Subcutaneous abdominal adipose tissue (tissue), 5 donors: ENCODE results near the gene ANKRA2.

Source experiments
- H3K27ac ChIP-seq: one replicate; pipeline ENCODE4 v1.7.0; 2013; ENCODE audit warnings: low read depth, mild to moderate bottlenecking, inconsistent platforms, low read length, moderate library complexity
- H3K27me3 ChIP-seq, 5 donors: one replicate each; pipeline ENCODE4 v1.7.0; 2013; ENCODE audit warnings: low read length in 5 of 5, inconsistent platforms in 1 of 5; ENCODE audit not compliant: control insufficient read depth in 5 of 5, insufficient read depth in 4 of 5
- H3K36me3 ChIP-seq, 5 donors: one replicate each; pipeline ENCODE4 v1.7.0; 2013; ENCODE audit warnings: low read length in 5 of 5; ENCODE audit not compliant: control insufficient read depth in 5 of 5, insufficient read depth in 5 of 5
- H3K4me1 ChIP-seq, 5 donors: one replicate each; pipeline ENCODE4 v1.7.0; 2013; ENCODE audit warnings: low read length in 5 of 5, mild to moderate bottlenecking in 3 of 5, moderate library complexity in 1 of 5; ENCODE audit not compliant: control insufficient read depth in 5 of 5, insufficient read depth in 5 of 5
- H3K4me3 ChIP-seq, 5 donors: one replicate each; pipeline ENCODE4 v1.7.0; 2013; ENCODE audit warnings: low read length in 5 of 5, low read depth in 1 of 5
- H3K9ac ChIP-seq, 5 donors: one replicate each; pipeline ENCODE4 v1.7.0; 2013; ENCODE audit warnings: low read length in 5 of 5, mild to moderate bottlenecking in 4 of 5, moderate library complexity in 3 of 5
- H3K9me3 ChIP-seq, 5 donors: one replicate each; pipeline ENCODE4 v1.7.0; 2013; ENCODE audit warnings: low read length in 5 of 5; ENCODE audit not compliant: control insufficient read depth in 5 of 5
- donor health status: healthy.
- donor health status: healthy.
- donor health status: healthy.
- donor health status: healthy.
- donor health status: healthy.

ANKRA2 gene

DNA sequence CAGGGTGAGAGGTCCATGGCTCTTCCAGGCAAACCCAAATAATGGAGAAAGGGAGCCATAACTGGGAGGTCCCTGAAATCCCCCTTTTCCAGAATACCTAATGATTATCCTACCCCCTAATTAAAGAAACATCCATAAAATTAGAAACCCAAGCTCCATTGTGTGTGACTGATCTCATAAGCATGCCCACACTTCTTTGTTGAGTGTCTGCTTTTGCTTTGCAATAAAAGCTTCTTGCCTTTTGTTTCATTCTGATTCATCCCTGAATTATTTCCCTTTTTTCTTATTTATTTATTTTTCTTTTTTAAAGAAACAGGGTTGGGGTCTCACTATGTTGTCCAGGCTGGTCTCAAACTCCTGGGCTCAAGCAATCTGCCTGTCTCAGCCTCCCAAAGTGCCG is 34.1 kb downstream of the ANKRA2 start:
- H3K27ac ChIP-seq = no peak overlapping the region
- H3K9ac ChIP-seq = no peak overlapping the region
- H3K27me3 ChIP-seq = no peaks in the 10 kb centered on the region
- no peaks in the 10 kb centered on the region for H3K36me3 ChIP-seq
- peaks cover 0 to 10% (median 6%) of the 10 kb centered on the region in 5 donors for H3K9me3 ChIP-seq
- peaks cover 0 to 25% (median 17%) of the 10 kb centered on the region in 5 donors for H3K4me1 ChIP-seq
- H3K4me3 ChIP-seq = no peak overlapping the region

DNA sequence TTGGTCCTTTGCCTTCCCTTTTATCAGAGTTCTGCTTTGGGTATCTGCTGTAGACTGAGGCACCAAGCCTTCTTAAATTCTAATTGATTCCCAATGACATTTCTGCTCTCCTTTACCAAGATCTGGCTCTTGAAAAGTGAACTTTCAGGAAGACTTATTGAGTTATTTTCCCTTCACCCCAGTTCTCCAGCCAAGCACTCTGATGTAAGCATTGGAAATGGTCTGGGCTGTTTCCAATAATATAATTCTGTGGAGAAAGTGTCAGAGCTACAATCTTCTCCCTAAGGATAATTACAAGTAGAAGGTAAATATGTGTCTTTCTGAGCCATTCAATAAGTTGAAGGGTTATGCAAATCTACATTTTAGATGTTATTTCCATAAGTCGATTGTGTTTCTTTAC is 36.4 kb downstream of the ANKRA2 start:
- peak overlapping the region in 1 of 5 donors; percentile 34 for H3K9ac ChIP-seq
- no peaks in the 10 kb centered on the region for H3K9me3 ChIP-seq
- H3K36me3 ChIP-seq = no peaks in the 10 kb centered on the region
- peak overlapping the region; percentile 44 for H3K27ac ChIP-seq
- H3K4me3 ChIP-seq = no peak overlapping the region
- no peaks in the 10 kb centered on the region for H3K27me3 ChIP-seq
- peaks cover 0 to 25% (median 17%) of the 10 kb centered on the region in 5 donors for H3K4me1 ChIP-seq

- Histone ChIP-seq H3K9ac (no peak overlapping the region), H3K27ac (peak overlapping the region; percentile 44), H3K9me3 (no peaks in the 10 kb centered on the region), H3K27me3 (no peaks in the 10 kb centered on the region), H3K4me1 (peaks cover 0 to 25% (median 17%) of the 10 kb centered on the region in 5 donors), H3K36me3 (no peaks in the 10 kb centered on the region), H3K4me3 (no peak overlapping the region)
Observed at GRCh38 chr5:73528248-73528647, 37.2 kb downstream of the ANKRA2 start.

GRCh38 chr5:73525606-73526203 is 39.7 kb downstream of the ANKRA2 start:
- Histone ChIP-seq H3K36me3 (no peaks in the 10 kb centered on the region), H3K27ac (no peak overlapping the region), H3K9me3 (no peaks in the 10 kb centered on the region), H3K4me1 (peaks cover 0 to 25% (median 17%) of the 10 kb centered on the region in 5 donors), H3K27me3 (no peaks in the 10 kb centered on the region), H3K9ac (no peak overlapping the region), H3K4me3 (no peak overlapping the region)

- Histone ChIP-seq H3K27ac (no peak overlapping the region), H3K9ac (no peak overlapping the region), H3K4me3 (no peak overlapping the region), H3K36me3 (no peaks in the 10 kb centered on the region), H3K9me3 (no peaks in the 10 kb centered on the region), H3K27me3 (no peaks in the 10 kb centered on the region), H3K4me1 (peaks cover 0 to 17% (median 14%) of the 10 kb centered on the region in 5 donors)
Observed at GRCh38 chr5:73523861-73524260, 41.6 kb downstream of the ANKRA2 start.

DNA sequence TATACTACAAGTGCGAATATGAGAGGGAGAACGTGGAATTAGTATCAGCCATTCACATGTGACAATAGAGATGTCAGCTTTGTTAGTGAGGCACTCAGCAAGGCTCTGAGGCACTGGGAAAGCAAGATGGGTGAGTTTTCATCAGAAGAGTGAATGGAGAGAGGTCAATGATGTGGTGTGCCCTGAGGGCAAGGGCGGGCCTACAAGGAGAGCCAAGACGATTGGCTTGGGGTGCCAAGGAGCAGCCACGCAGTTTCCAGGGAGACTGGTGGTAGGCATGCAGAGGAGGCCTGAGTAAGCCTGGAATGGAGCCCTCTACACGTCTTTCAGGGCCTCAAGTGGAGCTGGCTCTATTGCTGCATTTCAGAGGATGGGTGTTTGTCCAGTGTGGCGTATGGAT is 42.5 kb downstream of the ANKRA2 start:
- H3K9me3 ChIP-seq = no peaks in the 10 kb centered on the region
- H3K9ac ChIP-seq = no peak overlapping the region
- no peak overlapping the region for H3K4me3 ChIP-seq
- H3K4me1 ChIP-seq = peaks cover 0 to 10% (median 5%) of the 10 kb centered on the region in 5 donors
- no peaks in the 10 kb centered on the region for H3K27me3 ChIP-seq
- no peak overlapping the region for H3K27ac ChIP-seq
- no peaks in the 10 kb centered on the region for H3K36me3 ChIP-seq

GRCh38 chr5:73519531-73520283 is 45.7 kb downstream of the ANKRA2 start:
- H3K9ac ChIP-seq = no peak overlapping the region
- no peaks in the 10 kb centered on the region for H3K9me3 ChIP-seq
- H3K4me1 ChIP-seq = peaks cover 0 to 8% (median 0%) of the 10 kb centered on the region in 5 donors
- no peaks in the 10 kb centered on the region for H3K36me3 ChIP-seq
- H3K27me3 ChIP-seq = no peaks in the 10 kb centered on the region
- peak overlapping the region in 1 of 5 donors; percentile 45 for H3K4me3 ChIP-seq
- H3K27ac ChIP-seq = no peak overlapping the region

GRCh38 chr5:73515232-73515631 is 50.2 kb downstream of the ANKRA2 start:
- Histone ChIP-seq H3K4me3 (no peak overlapping the region), H3K9me3 (no peaks in the 10 kb centered on the region), H3K4me1 (peaks cover 0 to 8% (median 0%) of the 10 kb centered on the region in 5 donors), H3K36me3 (no peaks in the 10 kb centered on the region), H3K27me3 (no peaks in the 10 kb centered on the region), H3K9ac (no peak overlapping the region), H3K27ac (no peak overlapping the region)

DNA sequence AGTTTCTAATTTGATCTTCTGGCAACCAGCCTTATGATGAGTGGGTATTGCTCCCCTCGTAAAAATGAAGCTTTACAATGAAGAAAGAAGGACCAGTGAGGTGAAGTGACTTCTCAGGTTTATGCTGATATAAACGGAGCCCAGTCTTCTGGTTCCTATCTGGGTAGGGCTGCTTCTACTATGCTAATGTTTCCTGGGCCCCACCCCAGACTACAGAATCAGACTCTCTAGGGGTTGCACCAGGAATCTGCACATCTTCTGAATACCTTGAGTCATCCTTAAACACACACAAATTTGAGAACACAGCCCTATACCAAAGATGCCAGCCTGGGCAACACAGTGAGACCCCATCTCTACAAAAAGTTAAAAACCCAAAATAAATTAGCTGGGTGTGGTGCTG is 51.0 kb downstream of the ANKRA2 start:
- Histone ChIP-seq H3K9me3 (no peaks in the 10 kb centered on the region), H3K4me1 (peaks cover 0 to 4% (median 0%) of the 10 kb centered on the region in 5 donors), H3K27me3 (no peaks in the 10 kb centered on the region), H3K9ac (no peak overlapping the region), H3K36me3 (no peaks in the 10 kb centered on the region), H3K4me3 (no peak overlapping the region), H3K27ac (no peak overlapping the region)

GRCh38 chr5:73513996-73514395 is 51.4 kb downstream of the ANKRA2 start:
- Histone ChIP-seq H3K4me1 (no peaks in the 10 kb centered on the region), H3K36me3 (no peaks in the 10 kb centered on the region), H3K4me3 (no peak overlapping the region), H3K9ac (no peak overlapping the region), H3K27ac (no peak overlapping the region), H3K9me3 (no peaks in the 10 kb centered on the region), H3K27me3 (no peaks in the 10 kb centered on the region)
